ENCODE data around the gene CDHR5.
"Not testable (repeated sequence)": the region's sequence is repeated elsewhere in the genome, so short reads cannot be mapped to it uniquely, and the experiment has no call there.

The CDHR5 gene

GRCh38 chr11:589798-590197, 35.0 kb downstream of the CDHR5 start:
- DNase-seq (ENCODE audit: low read depth in 3 of 3, low spot score in 1 of 3), result no peak

- peak; percentile 30 to 47 (median 32) for DNase-seq (ENCODE audit: low read depth in 3 of 3, low spot score in 1 of 3)
Measured at GRCh38 chr11:587978-588380, 36.8 kb downstream of the CDHR5 start.

DNA sequence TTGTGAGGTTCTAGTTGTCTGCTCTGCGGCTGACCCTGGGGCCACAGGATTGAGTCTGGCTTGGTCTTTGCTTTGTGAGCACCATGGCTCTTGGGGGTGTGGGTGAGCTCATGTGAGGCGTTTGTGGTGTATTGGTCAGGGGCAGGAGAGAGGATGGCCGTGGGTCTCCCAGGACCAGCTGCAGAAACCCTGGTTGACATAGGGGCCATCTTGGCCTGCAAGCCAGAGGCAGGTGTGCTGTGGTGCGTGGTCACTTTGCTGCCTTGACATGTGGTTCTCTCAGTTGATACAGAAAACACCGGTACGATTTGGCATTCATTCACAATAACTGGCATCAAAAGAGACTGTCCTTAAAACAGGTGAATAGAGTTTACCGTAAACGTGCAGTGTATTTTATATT, 37.2 kb downstream of the CDHR5 start:
- DNase-seq (ENCODE audit: low read depth in 3 of 3, low spot score in 1 of 3), result no peak

DNA sequence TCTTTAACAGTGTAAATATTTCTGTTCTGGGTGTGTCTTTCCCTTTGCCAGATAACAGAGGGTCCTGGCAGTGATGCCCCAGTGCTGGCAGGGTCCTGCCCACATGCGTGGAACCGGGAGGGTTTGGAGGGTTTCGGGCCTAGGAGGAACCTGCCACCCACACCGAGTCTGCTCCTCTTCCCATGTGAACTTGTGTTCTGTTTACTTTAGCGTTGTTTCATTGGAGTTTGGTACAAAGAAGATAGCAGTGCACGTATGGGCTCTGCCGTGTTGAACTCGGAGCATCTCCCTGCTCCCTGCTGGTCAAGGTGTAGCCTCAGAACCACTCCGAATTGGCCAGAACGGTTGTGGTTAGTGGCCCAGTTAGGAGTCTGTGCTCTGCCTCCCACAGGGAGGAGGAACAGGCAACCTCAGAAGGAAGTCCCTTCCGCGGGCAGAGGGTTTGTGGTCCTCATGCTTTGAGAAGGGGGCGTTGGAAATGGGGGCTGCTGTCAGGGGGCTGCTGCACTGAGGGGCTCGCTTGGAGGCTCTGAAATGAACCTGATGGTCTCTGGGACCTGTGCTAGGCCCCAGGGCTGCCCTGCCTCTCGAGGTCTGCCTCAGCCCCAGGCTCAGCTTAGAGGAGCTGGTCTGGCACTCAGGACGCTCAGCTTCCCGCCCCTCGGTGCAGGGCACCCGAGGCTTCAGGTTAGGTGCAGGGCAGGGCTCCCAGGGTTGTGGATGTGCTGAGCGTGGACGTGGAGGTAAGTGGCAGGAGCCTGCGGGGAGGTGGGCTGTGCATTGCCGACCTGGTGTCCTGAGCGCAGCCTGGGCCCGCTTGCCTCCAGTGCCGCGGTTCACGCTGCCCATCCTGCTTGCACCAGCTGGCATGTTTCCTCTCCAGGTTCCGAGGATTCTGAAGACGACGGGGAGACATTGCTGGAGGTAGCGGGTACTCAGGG, 38.1 kb downstream of the CDHR5 start:
- DNase-seq (ENCODE audit: low read depth in 3 of 3, low spot score in 1 of 3), result no peak

DNA sequence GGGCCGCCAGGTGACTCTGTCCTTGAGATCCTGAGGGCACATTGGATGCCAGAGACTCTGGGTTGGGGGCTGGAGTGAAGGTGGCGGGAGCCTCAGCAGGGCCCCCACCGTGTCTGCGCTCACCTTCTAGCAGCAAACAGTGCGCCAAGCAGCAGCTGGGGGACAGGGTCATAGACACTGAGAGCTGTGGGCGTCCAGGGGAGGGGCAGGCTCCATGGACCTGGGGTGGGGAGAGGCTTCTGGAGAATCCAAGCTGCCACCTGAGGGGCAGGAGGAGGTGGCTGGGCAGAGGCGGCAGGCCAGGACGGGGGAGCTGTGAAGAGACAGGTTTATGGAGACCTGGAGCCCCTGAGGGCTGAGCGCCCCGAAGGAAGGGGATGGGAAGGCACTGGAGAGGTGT, 40.5 kb downstream of the CDHR5 start:
- no peak for DNase-seq (ENCODE audit: low read depth in 3 of 3, low spot score in 1 of 3)

DNA sequence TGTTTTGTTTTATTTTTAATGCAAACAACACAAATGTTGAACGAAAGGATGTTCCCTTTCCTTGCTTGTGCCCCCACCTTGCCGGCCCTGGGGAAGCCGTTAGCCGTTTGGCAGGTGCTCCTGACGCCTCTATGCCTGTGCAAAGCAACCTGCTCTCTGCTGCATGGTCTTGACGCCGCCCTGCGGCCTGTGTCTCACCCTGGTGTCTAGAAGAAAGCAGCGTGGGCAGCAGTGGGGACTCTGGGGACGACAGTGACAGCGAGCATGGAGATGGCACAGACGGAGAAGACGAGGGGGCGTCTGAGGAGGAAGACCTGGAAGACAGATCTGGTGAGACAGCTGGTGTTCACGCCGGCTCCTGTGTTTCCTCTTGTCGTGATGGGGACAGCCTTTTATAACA, 43.0 kb downstream of the CDHR5 start:
- DNase-seq (ENCODE audit: low read depth in 3 of 3, low spot score in 1 of 3), result no peak

GRCh38 chr11:581342-581741, 43.4 kb downstream of the CDHR5 start:
- DNase-seq (ENCODE audit: low read depth in 3 of 3, low spot score in 1 of 3), result no peak

GRCh38 chr11:579830-580601, 44.7 kb downstream of the CDHR5 start:
- no peak for DNase-seq (ENCODE audit: low read depth in 3 of 3, low spot score in 1 of 3)

- DNase-seq (ENCODE audit: low read depth in 3 of 3, low spot score in 1 of 3), result no peak
Measured at GRCh38 chr11:578276-579035, 46.3 kb downstream of the CDHR5 start.

GRCh38 chr11:577611-577894, 47.2 kb downstream of the CDHR5 start:
- no peak for DNase-seq (ENCODE audit: low read depth in 3 of 3, low spot score in 1 of 3)

GRCh38 chr11:576811-577610, 47.7 kb downstream of the CDHR5 start:
- DNase-seq (ENCODE audit: low read depth in 3 of 3, low spot score in 1 of 3), result no peak

- DNase-seq (ENCODE audit: low read depth in 3 of 3, low spot score in 1 of 3), result peak; percentile 91 to 95 (median 94)
Measured at GRCh38 chr11:575996-576768, 48.6 kb downstream of the CDHR5 start, which contains the start of gene PHRF1. PHRF1 (plus strand) TSS chr11:576470; CDS start chr11:581513, 5,043 bp downstream.

DNA sequence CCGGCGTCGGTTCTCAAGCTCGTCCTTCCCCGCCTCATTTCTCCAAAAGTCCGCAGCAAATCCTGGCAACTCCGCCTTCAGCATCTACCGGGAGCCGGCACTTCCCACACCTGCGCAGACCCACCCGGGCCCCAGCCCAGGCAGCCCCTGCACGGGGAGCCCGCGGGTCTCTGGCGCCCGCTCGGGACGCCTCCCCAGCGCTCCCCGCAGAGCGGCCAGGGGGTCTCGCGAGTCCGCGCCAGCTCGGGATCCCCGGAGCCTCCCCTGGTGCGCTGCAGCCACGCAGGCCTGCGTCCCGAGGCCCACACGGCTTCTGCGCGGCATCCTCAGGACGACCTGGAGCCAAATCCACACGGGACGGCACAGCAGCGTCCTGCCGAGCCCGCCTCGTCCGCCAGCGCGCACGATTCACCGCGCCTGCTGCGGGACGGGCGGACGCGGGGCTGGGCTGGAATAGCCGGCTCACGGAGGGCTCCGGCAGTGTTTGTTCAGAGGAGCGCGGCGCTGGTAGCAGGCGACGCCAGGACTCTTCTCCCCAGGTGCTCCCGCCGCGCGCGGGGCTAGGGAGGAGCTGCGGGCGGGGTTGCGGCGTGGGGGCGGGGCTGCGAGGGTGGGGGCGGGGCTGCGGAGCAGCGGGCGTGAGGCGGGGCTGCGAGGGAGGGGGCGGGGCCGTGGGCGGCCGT, 49.3 kb downstream of the CDHR5 start:
- no peak for DNase-seq (ENCODE audit: low read depth in 3 of 3, low spot score in 1 of 3)

- no peak for DNase-seq (ENCODE audit: low read depth in 3 of 3, low spot score in 1 of 3)
Measured at GRCh38 chr11:574632-575312, 50.0 kb downstream of the CDHR5 start.

- not testable (repeated sequence) for DNase-seq (ENCODE audit: low read depth in 3 of 3, low spot score in 1 of 3)
Measured at GRCh38 chr11:574031-574570, 50.7 kb downstream of the CDHR5 start.

GRCh38 chr11:573146-573759, 51.5 kb downstream of the CDHR5 start:
- no peak for DNase-seq (ENCODE audit: low read depth in 3 of 3, low spot score in 1 of 3)

DNA sequence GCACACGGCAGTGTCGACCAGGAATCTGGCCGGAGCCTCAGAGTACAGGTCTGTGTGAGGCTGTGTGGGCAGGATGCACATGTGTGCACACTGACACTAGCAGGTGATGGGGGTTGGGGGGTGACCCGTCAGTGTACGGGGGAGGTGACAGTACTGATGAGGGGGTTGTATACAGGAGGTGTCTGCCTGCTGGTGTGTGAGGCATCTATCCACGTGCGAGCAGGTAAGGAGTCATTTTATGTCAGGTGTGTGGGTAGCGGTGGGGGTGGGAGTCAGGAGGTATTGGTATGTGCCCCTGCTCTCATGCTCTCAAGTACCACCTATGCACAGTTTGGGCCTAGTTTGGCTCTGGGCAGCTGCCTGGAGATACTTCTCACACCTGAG, 53.0 kb downstream of the CDHR5 start:
- no peak for DNase-seq (ENCODE audit: low read depth in 3 of 3, low spot score in 1 of 3)
